HEK293 (cell line): ENCODE results near the gene RAP2B.

ENCODE experiments used
- CTCF ChIA-PET: fragments of 350-600 bp; formaldehyde crosslinking; extraction: SDS; loops from one replicate; lab custom pipeline; 2021; ENCODE audit warnings: antibody characterized with exemption; lab: Yijun Ruan, JAX
- POLR2A ChIA-PET: fragments of 300-600 bp; formaldehyde crosslinking; extraction: SDS; loops from one replicate; lab custom pipeline; 2020; ENCODE audit warnings: antibody characterized with exemption, inconsistent platforms; lab: Yijun Ruan, JAX
- H3K27ac ChIP-seq: fragments of 200-500 bp; sonication (Bioruptor generic); 2 replicates; pipeline ENCODE4 v1.5.1; 2014; ENCODE audit warnings: low read depth, low read length, control low read depth, inconsistent platforms; ENCODE audit errors: extremely low read depth
- H3K36me3 ChIP-seq, 2 experiments: fragments of 200-500 bp in 1 of 2; sonication (Bioruptor generic) in 1 of 2; 1 replicate in 1 of 2; 2 replicates in 1 of 2; pipeline ENCODE4 v1.5.1; 2014 to 2017; ENCODE audit warnings: inconsistent platforms in 2 of 2, low read length in 2 of 2; ENCODE audit not compliant: control insufficient read depth in 2 of 2, insufficient read depth in 1 of 2
- H3K4me1 ChIP-seq: fragments of 200-500 bp; sonication (Bioruptor generic); 2 replicates; pipeline ENCODE4 v1.5.1; 2014; ENCODE audit warnings: mild to moderate bottlenecking, low read length, inconsistent platforms; ENCODE audit not compliant: control insufficient read depth, insufficient read depth
- H3K4me3 ChIP-seq: 2 replicates; pipeline ENCODE4 v1.5.1; 2011; ENCODE audit warnings: low read depth, mild to moderate bottlenecking, control low read depth, low read length, moderate library complexity
- H3K9me3 ChIP-seq: fragments of 200-500 bp; sonication (Bioruptor generic); 2 replicates; pipeline ENCODE4 v1.5.1; 2014; ENCODE audit warnings: low read depth, low read length, inconsistent platforms; ENCODE audit not compliant: control insufficient read depth, insufficient read depth
- BCL11A ChIP-seq: fragments of 450-650 bp; formaldehyde crosslinking; IDR thresholded peaks from 2 replicates; pipeline ENCODE4 v1.5.1; 2016; ENCODE audit warnings: low read depth, missing biosample characterization, missing genetic modification characterization
- FEZF1 ChIP-seq: fragments of 450-650 bp; formaldehyde crosslinking; IDR thresholded peaks from 2 replicates; pipeline ENCODE4 v1.5.1; 2016; ENCODE audit warnings: missing biosample characterization, missing genetic modification characterization
- KLF16 ChIP-seq: fragments of 450-650 bp; formaldehyde crosslinking; IDR thresholded peaks from 2 replicates; pipeline ENCODE4 v1.5.1; 2017; ENCODE audit warnings: missing biosample characterization, missing genetic modification characterization
- KLF7 ChIP-seq: fragments of 450-650 bp; formaldehyde crosslinking; IDR thresholded peaks from 2 replicates; pipeline ENCODE4 v1.5.1; 2016; ENCODE audit warnings: missing biosample characterization, missing genetic modification characterization, borderline replicate concordance
- MYNN ChIP-seq: fragments of 450-650 bp; formaldehyde crosslinking; IDR thresholded peaks from 2 replicates; pipeline ENCODE4 v1.5.1; 2016; ENCODE audit warnings: missing biosample characterization, missing genetic modification characterization, borderline replicate concordance
- PBX3 ChIP-seq: sonication (generic); formaldehyde crosslinking; IDR thresholded peaks from 2 replicates; pipeline ENCODE4 v1.8.1; 2022; ENCODE audit warnings: mild to moderate bottlenecking, moderate library complexity, missing genetic modification reagents
- SCRT2 ChIP-seq: fragments of 450-650 bp; formaldehyde crosslinking; IDR thresholded peaks from 2 replicates; pipeline ENCODE4 v1.5.1; 2016; ENCODE audit warnings: missing biosample characterization, missing genetic modification characterization
- SP3 ChIP-seq: fragments of 450-650 bp; formaldehyde crosslinking; IDR thresholded peaks from 2 replicates; pipeline ENCODE4 v1.5.1; 2016; ENCODE audit warnings: missing biosample characterization, missing genetic modification characterization
- TCF7L2 ChIP-seq: IDR thresholded peaks from 2 replicates; pipeline ENCODE4 v1.6.1; 2011; ENCODE audit warnings: low read depth, mild to moderate bottlenecking, inconsistent platforms, low read length, moderate library complexity, borderline replicate concordance
- ZBTB48 ChIP-seq: fragments of 450-650 bp; formaldehyde crosslinking; IDR thresholded peaks from 2 replicates; pipeline ENCODE4 v1.5.1; 2016; ENCODE audit warnings: missing biosample characterization, missing genetic modification characterization
- ZNF10 ChIP-seq: fragments of 450-650 bp; formaldehyde crosslinking; IDR thresholded peaks from 2 replicates; pipeline ENCODE4 v1.5.1; 2017; ENCODE audit warnings: missing biosample characterization, missing genetic modification characterization
- ZNF169 ChIP-seq: fragments of 450-650 bp; formaldehyde crosslinking; IDR thresholded peaks from 2 replicates; pipeline ENCODE4 v1.5.1; 2016; ENCODE audit warnings: missing biosample characterization, missing genetic modification characterization
- ZNF174 ChIP-seq: fragments of 450-650 bp; formaldehyde crosslinking; IDR thresholded peaks from 2 replicates; pipeline ENCODE4 v1.5.0; 2017; ENCODE audit warnings: missing biosample characterization, mild to moderate bottlenecking, missing genetic modification characterization
- ZNF184 ChIP-seq: fragments of 450-650 bp; IDR thresholded peaks from 2 replicates; pipeline ENCODE4 v1.5.1; 2018; ENCODE audit warnings: missing biosample characterization, mild to moderate bottlenecking, missing genetic modification characterization
- ZNF211 ChIP-seq: fragments of 450-650 bp; formaldehyde crosslinking; IDR thresholded peaks from 2 replicates; pipeline ENCODE4 v1.5.1; 2016; ENCODE audit warnings: low read depth, missing biosample characterization, missing genetic modification characterization
- ZNF214 ChIP-seq: fragments of 450-650 bp; formaldehyde crosslinking; IDR thresholded peaks from 2 replicates; pipeline ENCODE4 v1.5.1; 2017; ENCODE audit warnings: missing biosample characterization, mild to moderate bottlenecking, missing genetic modification characterization, borderline replicate concordance
- ZNF24 ChIP-seq: fragments of 450-650 bp; formaldehyde crosslinking; IDR thresholded peaks from 2 replicates; pipeline ENCODE4 v1.5.1; 2016; ENCODE audit warnings: missing biosample characterization, missing genetic modification characterization
- ZNF292 ChIP-seq: fragments of 450-650 bp; formaldehyde crosslinking; IDR thresholded peaks from 2 replicates; pipeline ENCODE4 v1.5.1; 2016; ENCODE audit warnings: low read depth, missing biosample characterization, missing genetic modification characterization, borderline replicate concordance
- ZNF362 ChIP-seq: fragments of 450-650 bp; formaldehyde crosslinking; IDR thresholded peaks from 2 replicates; pipeline ENCODE4 v1.5.1; 2016; ENCODE audit warnings: missing biosample characterization, missing genetic modification characterization
- ZNF394 ChIP-seq: fragments of 450-650 bp; formaldehyde crosslinking; IDR thresholded peaks from 2 replicates; pipeline ENCODE4 v1.5.1; 2016; ENCODE audit warnings: missing biosample characterization, missing genetic modification characterization, mild to moderate bottlenecking, moderate library complexity, borderline replicate concordance
- ZNF548 ChIP-seq: fragments of 450-650 bp; formaldehyde crosslinking; IDR thresholded peaks from 2 replicates; pipeline ENCODE4 v1.5.1; 2016; ENCODE audit warnings: missing biosample characterization, missing genetic modification characterization
- ZNF555 ChIP-seq: fragments of 450-650 bp; formaldehyde crosslinking; conservative IDR thresholded peaks from 2 replicates; pipeline ENCODE4 v1.5.1; 2017; ENCODE audit warnings: missing biosample characterization, mild to moderate bottlenecking, missing genetic modification characterization, inconsistent platforms
- ZNF571 ChIP-seq: fragments of 450-650 bp; formaldehyde crosslinking; IDR thresholded peaks from 2 replicates; pipeline ENCODE4 v1.5.0; 2017; ENCODE audit warnings: missing biosample characterization, missing genetic modification characterization
- ZNF596 ChIP-seq: fragments of 450-650 bp; IDR thresholded peaks from 2 replicates; pipeline ENCODE4 v1.5.0; 2018; ENCODE audit warnings: missing biosample characterization, mild to moderate bottlenecking, missing genetic modification characterization, moderate library complexity
- ZNF645 ChIP-seq: fragments of 450-650 bp; formaldehyde crosslinking; IDR thresholded peaks from 2 replicates; pipeline ENCODE4; 2016; ENCODE audit warnings: missing biosample characterization, missing genetic modification characterization
- ZNF660 ChIP-seq: fragments of 450-650 bp; IDR thresholded peaks from 2 replicates; pipeline ENCODE4 v1.5.1; 2018; ENCODE audit warnings: missing biosample characterization, mild to moderate bottlenecking, missing genetic modification characterization
- ZNF664 ChIP-seq: fragments of 450-650 bp; formaldehyde crosslinking; IDR thresholded peaks from 2 replicates; pipeline ENCODE4 v1.5.1; 2016; ENCODE audit warnings: missing biosample characterization, missing genetic modification characterization
- ZNF692 ChIP-seq: fragments of 450-650 bp; formaldehyde crosslinking; IDR thresholded peaks from 2 replicates; pipeline ENCODE4 v1.5.1; 2016; ENCODE audit warnings: missing biosample characterization, missing genetic modification characterization
- ZNF768 ChIP-seq: fragments of 450-650 bp; formaldehyde crosslinking; IDR thresholded peaks from 2 replicates; pipeline ENCODE4 v1.5.1; 2018; ENCODE audit warnings: missing biosample characterization, mild to moderate bottlenecking, missing genetic modification characterization
- ZNF776 ChIP-seq: fragments of 450-650 bp; formaldehyde crosslinking; IDR thresholded peaks from 2 replicates; pipeline ENCODE4 v1.5.0; 2017; ENCODE audit warnings: missing biosample characterization, missing genetic modification characterization, borderline replicate concordance
- ZSCAN30 ChIP-seq: fragments of 450-650 bp; IDR thresholded peaks from 2 replicates; pipeline ENCODE4 v1.5.1; 2018; ENCODE audit warnings: missing biosample characterization, mild to moderate bottlenecking, missing genetic modification characterization, moderate library complexity

The RAP2B gene

GRCh38 chr3:153190923-153191322 lies 28.9 kb downstream of the RAP2B start:
- Histone ChIP-seq H3K4me1 (no peaks in the 10 kb centered on the region), H3K27ac (no peak overlapping the region), H3K9me3 (no peaks in the 10 kb centered on the region), H3K4me3 (no peak overlapping the region), H3K36me3 (no peaks in the 10 kb centered on the region)
- ChIA-PET POLR2A (no interaction called here), CTCF (no interaction called here)
- TF ChIP-seq ZNF660 (no peak), ZNF776 (tag by site-specific recombination) (no peak), ZNF362 (tag by site-specific recombination) (no peak), ZNF24 (tag by site-specific recombination) (no peak), ZNF211 (no peak), ZNF692 (tag by site-specific recombination) (no peak), ZNF571 (tag by site-specific recombination) (no peak), TCF7L2 (no peak), BCL11A (tag by site-specific recombination) (no peak), ZNF292 (tag by site-specific recombination) (no peak), SP3 (tag by site-specific recombination) (no peak), FEZF1 (no peak), PBX3 (CRISPR knock-in tag) (no peak)

GRCh38 chr3:153192327-153192726 lies 30.3 kb downstream of the RAP2B start:
- Histone ChIP-seq H3K9me3 (no peaks in the 10 kb centered on the region), H3K36me3 (no peaks in the 10 kb centered on the region), H3K4me1 (no peaks in the 10 kb centered on the region), H3K4me3 (no peak overlapping the region)
- CTCF ChIA-PET, result no interaction called here
- no peak for TF ChIP-seq ZNF548
- TF ChIP-seq ZNF184 (tag by site-specific recombination), result no peak
- no peak for TF ChIP-seq ZNF10 (tag by site-specific recombination)
- TF ChIP-seq ZNF645 (tag by site-specific recombination), result no peak
- TF ChIP-seq ZNF394 (tag by site-specific recombination), result no peak
- TF ChIP-seq ZNF174, result no peak
- no peak for TF ChIP-seq ZNF768 (tag by site-specific recombination)
- TF ChIP-seq SCRT2 (tag by site-specific recombination), result no peak
- TF ChIP-seq ZNF214 (tag by site-specific recombination), result no peak
- no peak for TF ChIP-seq FEZF1
- no peak for TF ChIP-seq ZNF169 (tag by site-specific recombination)
- TF ChIP-seq ZNF596 (tag by site-specific recombination), result no peak
- no peak for TF ChIP-seq MYNN (tag by site-specific recombination)
- TF ChIP-seq ZNF555 (tag by site-specific recombination), result no peak
- TF ChIP-seq ZSCAN30 (tag by site-specific recombination), result no peak
- TF ChIP-seq ZBTB48 (tag by site-specific recombination), result no peak
- TF ChIP-seq KLF7 (tag by site-specific recombination), result no peak
- no peak for TF ChIP-seq KLF16 (tag by site-specific recombination)
- TF ChIP-seq ZNF664, result no peak
- TF ChIP-seq, all 188 proteins: peak for 0
- POLR2A ChIA-PET, result no interaction called here
- H3K27ac ChIP-seq, result no peak overlapping the region
